HepG2 (cell line): Measurements from ENCODE around the gene CAMK1D.

ENCODE experiments used
- EP300 ChIP-seq, 3 experiments: sonication (generic) in 1 of 3; formaldehyde crosslinking in 1 of 3; IDR thresholded peaks; 2 replicates each; pipeline versions ENCODE4 v1.5.1 to v1.6.1; 2011 to 2020; ENCODE audit warnings: low read depth in 2 of 3, low read length in 2 of 3, borderline replicate concordance in 1 of 3, improper control_type of control experiment in 1 of 3, mild to moderate bottlenecking in 1 of 3, missing genetic modification reagents in 1 of 3, moderate library complexity in 1 of 3
- EZH2 ChIP-seq: conservative IDR thresholded peaks from 2 replicates; pipeline ENCODE4 v1.6.1; 2012; ENCODE audit warnings: mild to moderate bottlenecking, low read depth, low read length, moderate library complexity
- MXD1 ChIP-seq: sonication (generic); formaldehyde crosslinking; IDR thresholded peaks from 2 replicates; pipeline ENCODE4 v1.4.0; 2020; ENCODE audit warnings: mild to moderate bottlenecking, missing genetic modification reagents
- POLR2AphosphoS5 ChIP-seq: IDR thresholded peaks from 2 replicates; pipeline ENCODE4 v1.6.1; 2012; ENCODE audit warnings: low read depth, low read length
- SMC3 ChIP-seq: IDR thresholded peaks from 2 replicates; pipeline ENCODE4 v1.6.1; 2011; ENCODE audit warnings: low read length, improper control_type of control experiment
- ZBTB38 ChIP-seq: sonication (generic); formaldehyde crosslinking; IDR thresholded peaks from 2 replicates; pipeline ENCODE4 v1.5.1; 2020; ENCODE audit warnings: mild to moderate bottlenecking, missing genetic modification reagents

GRCh38 chr10:12649012-12649584 lies 299.8 kb downstream of the CAMK1D start:
- no peak for TF ChIP-seq EP300 (IDR thresholded peaks at IDR 0.05; ENCODE audit: low read depth in 2 of 2, low read length in 2 of 2)
- no peak for TF ChIP-seq EP300 (CRISPR knock-in tag; IDR thresholded peaks at IDR 0.05; ENCODE audit: borderline replicate concordance)
- no peak for TF ChIP-seq POLR2AphosphoS5
- no peak for TF ChIP-seq SMC3
- TF ChIP-seq EZH2 = no peak
- TF ChIP-seq MXD1 (CRISPR knock-in tag) = no peak
- no peak for TF ChIP-seq ZBTB38
